GM18517 (cell line): ENCODE results near the gene FGFR4.
"Not testable (repeated sequence)": the region's sequence is repeated elsewhere in the genome, so short reads cannot be mapped to it uniquely, and the experiment has no call there.

Experiments
- ATAC-seq: cut with Tn5 transposase; IDR thresholded peaks from one replicate; pipeline ENCODE4 v1.9.1; 2021; ENCODE audit warnings: mild to moderate bottlenecking, moderate library complexity; ENCODE audit not compliant: unreplicated experiment

The FGFR4 gene

DNA sequence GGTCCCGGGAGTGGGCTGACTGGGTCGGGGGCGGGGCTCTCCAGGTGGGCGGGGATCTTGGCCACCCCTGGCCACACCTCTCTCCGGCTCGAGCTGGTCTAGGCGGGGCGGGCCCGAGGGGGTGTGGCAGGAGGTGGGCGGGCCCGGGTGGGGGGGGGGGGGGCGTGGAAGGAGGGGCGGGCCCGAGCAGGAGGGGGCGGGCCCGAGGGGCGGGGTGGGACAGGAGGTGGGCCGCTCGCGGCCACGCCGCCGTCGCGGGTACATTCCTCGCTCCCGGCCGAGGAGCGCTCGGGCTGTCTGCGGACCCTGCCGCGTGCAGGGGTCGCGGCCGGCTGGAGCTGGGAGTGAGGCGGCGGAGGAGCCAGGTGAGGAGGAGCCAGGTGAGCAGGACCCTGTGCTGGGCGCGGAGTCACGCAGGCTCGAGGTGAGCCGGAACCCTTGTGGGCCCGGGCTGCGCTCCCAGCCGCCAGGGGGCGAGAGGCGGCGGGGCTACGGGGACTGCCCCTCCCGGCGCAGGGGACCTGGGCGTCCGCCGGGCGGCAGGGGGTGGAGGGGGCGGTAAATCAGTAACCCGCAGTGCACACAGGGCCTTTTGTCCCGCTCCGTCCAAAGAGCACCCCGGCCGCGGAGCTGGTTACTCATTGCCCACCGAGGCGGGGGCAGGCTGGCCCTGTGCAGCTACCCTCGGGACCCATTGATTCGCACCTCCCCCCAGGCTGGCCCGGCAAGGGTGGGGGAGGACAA is at the start of gene FGFR4:
Gene FGFR4, plus strand, starts transcription at position 262 of the 744 bp plus-strand sequence. CDS start 2,688 bp downstream, outside the sequence.
- ATAC-seq, result peak; percentile 67

DNA sequence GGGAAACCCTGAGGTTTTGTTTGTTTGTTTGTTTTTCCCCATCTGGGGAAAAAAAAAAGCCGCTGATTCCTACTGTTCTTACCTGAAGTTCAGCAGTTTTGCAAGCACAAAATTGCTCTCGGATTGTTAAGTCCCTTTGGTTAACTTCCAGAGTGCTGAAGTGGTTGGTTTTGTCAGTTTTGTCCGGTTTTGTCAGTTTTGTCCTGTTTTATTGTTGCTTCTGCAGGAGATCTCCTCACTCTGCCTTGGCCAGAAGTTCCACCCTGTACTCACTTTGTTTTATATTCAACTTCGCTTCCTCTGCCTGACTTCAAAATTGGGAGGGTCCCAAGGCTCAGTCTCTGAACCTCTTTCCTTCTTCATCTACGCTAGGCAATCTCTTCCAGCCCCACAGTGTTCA is 49.8 kb upstream of the FGFR4 start:
- ATAC-seq, result no peak

DNA sequence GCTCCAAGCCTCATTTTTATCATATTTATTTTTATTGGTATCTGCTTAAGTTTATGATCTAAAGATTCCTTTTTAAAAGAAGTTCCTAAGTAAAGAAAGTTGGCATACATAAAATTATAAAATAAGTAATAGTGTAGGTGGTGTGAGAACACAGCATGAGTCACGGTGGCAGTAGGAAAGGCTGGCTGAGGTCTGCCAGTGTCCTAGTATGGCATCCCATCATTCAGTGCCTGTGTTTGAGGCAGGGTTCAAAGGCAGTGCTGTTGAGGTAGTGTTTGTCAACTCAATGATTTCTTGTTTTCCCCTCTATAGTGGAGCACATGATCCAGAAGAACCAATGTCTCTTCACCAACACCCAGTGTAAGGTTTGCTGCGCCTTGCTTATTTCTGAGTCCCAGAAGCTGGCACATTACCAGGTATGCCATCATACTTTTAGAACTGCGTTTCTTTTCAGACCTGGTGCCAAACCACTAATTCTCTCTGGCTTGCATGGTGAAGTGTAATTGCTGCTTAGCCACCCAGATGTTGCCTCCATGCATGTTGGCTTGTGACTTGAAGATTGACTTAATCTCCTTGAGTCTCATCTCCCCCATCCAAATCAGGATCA is 45.8 kb upstream of the FGFR4 start:
- ATAC-seq, result no peak

DNA sequence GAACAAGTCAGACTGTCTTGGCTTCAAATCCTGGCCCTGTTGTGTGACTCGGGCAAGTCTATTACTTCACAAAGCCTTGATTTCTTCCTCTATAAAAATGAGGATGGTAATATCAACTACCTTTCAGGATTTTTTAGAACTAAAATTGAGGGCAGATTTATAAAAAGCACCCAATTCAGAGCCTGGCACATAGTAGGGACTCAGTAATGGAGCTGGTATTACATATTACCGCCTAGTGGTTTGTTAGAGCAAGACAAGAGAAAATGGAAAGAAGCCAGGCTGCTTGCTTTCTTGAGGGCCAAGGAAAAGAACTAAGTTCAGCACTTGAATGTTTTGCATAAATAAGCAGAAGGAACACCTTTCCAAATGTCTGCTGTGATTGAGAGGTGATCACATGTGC is 44.8 kb upstream of the FGFR4 start:
- no peak for ATAC-seq

DNA sequence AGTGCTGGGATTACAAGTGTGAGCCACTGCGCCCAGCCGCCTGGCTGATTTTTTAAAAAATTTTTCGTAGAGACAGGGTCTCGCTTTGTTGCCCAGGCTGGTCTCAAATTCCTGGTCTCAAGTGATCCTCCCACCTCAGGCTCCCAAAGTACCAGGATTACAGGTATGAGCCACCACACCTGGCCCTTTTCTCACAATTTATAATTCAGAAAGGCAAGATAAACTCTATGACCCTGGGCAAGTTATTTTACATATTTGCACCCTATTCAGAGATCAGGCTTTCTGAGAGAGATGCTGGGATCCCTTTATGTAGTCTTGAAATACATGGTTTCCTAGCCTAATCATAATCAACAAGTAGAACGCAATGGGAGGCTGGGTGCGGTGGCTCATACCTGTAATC is 43.6 kb upstream of the FGFR4 start:
- no peak for ATAC-seq

DNA sequence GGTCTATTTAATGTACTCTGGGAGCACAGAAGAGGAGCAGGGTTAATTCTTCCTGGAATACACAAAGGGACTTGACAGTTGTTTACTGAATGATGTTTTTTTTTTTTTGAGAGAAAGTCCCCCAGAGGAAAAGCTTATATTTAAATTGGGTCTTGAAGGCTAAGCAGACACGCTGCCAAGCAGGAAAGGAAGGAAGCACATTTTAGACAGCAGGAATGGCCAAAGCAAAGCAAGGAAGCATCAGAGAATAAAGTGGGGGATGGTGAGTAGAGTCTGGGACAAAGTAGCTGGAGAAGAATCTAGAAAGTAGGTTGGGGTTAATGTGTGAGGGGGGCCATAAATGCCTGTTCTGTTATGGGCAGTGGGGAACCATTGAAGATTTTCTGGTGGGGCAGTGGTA is 42.8 kb upstream of the FGFR4 start:
- no peak for ATAC-seq

DNA sequence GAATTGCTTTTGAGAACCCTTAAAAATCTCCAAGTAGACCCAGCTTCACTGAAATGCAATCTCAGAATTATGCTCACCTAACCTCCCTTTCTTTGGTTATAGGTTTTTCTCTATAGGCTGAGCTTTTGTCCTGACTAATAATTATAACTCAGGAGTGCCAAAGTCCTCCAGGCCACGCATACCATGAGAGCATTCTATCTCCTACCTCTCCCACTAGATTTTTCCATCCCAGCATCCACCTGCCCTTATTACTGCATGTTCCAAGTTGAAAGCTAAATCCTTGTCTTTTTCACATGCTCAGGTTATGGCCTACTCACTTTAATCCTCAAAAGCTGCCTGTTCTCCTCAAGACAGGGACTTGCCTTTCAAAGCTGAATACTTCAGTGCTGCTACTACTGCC is 42.1 kb upstream of the FGFR4 start:
- no peak for ATAC-seq

DNA sequence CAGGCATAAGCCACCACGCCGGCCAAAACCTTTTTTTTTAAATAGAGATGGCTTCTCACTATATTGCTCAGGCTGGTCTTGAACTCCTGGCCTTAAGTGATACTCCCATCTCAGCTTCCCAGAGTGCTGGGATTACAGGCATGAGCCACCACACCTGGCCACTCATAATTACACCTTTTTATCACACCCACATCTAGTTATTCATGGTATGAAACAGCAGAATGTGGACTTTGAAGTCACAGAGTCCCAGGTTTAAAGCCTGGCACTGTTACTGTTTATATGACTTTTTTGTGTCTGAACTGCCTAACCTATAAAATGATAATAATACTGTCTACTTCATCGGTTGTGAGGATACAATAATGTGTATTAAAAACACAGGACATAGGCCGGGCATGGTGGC is 41.1 kb upstream of the FGFR4 start:
- no peak for ATAC-seq

DNA sequence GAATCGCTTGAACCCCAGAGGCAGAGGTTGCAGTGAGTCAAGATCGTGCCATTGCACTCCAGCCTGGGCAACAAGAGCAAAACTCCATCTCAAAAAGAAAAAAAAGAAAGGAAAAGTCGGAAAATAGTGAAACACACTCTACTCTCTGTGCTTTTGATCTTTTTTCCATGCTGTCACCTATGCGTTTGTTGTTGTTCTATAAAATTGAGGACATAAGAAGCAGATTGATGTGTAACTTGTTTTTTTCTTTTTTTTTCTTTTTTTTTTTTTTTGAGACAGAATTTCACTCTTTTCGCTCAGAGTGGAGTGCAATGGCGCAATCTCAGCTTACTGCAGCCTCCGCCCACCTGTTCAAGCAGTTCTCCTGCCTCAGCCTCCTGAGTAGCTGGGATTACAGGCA is 38.2 kb upstream of the FGFR4 start:
- not testable (repeated sequence) for ATAC-seq

DNA sequence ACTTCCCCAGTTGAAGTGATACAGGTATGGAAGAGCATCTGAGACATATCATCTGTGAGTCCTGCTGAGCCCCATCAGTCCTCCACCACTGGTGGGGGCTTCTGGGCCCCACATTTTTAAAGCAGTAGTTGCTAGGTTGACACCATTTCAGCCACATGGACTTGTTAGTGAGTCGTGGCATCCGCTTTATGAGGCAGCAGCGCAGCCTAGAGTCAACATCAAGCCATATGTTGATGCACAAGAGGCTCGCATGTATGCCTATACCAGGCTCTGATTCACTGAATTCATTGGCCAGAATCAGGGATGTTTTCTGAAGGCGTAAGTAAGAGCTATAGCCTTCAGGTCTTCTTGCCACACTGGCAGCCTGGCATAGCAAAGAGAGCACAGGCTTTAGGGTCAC is 37.4 kb upstream of the FGFR4 start:
- ATAC-seq, result no peak

DNA sequence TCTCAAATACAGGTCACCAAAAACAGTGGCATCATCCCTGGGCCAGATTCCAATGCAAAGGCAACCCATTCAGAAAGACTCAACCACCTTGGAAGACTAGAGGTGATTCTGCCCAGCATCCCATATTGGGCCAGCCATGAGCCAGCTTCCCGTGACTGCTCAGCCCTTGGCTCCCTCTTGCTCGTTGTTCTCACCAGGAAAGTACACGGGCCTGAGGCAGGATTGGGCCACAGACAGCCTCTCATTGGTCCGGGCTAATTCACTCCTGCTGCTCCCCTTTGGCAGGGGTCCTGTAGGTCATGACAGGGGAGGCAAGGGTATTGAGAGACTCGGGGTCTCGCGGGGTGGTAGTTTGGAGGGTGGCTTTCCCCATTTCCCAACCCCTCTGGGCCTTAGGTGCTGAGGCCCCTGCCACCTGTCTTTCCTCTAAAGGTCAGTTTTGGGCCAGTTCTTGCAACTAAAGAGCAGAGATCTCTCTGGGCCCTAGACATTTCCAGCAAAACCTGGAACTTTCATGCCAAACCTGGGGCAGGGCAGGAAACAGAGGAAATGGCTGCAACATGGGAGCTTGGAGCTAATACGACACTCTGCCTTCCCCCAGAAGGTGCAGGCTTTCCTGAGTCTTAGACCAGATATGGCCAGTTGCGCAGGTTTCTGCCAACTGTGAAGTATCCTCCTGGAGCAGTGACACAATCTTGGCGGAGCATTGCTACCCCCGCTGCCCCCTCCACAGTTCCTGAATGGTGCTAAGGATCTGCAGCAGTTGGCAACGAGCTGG is 22.0 kb upstream of the FGFR4 start:
- no peak for ATAC-seq

DNA sequence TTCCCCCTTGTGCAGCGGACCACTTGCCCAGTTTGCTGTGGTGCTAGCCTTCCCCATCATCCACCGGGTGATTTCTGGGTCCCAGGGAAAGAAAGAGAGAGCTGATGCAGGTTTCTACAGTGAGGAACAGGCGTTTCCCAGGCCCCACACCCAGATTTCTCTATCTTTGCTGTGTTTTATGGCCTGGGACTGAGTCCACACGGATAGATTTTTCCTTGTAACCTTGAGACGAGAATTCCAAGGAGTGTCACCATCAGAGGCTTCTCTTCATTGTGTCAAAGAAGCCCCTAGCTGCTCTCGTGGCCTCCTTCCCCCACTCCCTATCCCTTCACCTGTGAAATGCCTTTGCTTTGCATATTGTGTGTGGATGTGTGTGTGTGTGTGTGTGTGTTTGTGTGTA is 21.2 kb upstream of the FGFR4 start:
- ATAC-seq, result no peak

DNA sequence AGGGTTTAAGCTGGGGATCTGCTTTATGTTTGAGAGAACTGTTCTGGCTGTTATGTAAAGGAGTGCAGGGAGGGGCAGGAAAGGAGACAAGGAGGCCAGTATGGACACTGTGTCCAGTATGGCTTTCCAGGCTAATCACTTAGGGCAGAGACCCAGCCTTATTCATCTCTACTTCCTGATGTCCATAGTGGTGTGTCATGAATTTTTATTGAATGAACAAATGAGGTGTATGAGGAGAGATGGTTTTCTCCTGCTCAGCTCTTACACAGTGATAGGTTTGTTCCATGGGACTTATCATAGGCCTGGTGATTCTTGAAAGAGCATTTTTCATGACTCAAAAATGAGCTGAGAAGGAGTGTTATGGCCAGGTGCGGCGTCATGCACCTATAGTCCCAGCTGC is 20.5 kb upstream of the FGFR4 start:
- ATAC-seq, result no peak

DNA sequence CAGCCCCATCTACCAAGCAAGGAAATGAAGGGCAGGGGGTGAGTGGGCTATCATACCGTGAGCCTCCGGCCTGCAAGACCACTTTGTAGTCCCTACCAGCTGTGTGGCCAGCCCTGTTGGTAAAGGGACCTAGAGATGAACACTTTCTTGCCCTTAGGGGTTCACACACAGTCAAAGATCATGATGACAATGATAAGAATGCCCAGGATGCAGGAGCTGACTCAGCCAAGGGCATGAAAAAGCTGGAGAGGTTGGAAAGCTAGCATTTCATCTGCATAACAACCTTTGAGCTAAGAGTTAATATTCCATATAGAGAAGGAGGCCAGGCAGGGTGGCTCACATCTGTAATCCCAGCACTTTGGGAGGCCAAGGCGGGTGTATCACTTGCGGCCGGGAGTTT is 19.2 kb upstream of the FGFR4 start:
- no peak for ATAC-seq

DNA sequence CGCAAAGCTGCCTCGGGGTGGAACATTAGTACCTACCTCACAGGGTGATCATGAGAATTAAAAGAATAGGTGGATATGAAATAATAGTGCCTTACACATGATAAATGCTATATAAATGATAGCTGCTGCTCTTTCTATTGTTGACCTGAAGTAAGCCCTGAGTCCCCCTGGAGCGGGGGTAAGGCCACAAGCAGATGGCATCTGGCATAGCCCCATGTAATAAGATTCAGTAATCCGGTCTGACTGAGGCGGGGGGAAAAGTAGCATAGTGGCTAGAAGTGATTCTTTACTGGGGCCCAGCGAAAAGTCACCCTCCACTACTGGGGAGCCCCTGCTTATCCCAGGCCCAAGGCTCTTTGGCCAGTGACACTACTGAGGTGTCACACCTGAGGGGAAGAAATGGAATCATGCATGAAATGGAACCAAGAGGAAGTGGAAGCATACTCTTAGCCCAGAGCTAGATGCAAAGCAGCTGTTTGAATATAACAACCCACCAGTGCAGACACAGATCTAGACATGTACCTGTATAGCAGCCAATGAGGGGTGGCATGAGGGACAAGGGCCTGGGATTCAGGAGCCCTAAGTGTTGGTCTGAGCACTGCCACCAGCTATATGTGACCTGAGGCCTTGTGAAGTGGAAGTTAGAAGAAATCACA is 16.1 kb upstream of the FGFR4 start:
- ATAC-seq, result no peak

DNA sequence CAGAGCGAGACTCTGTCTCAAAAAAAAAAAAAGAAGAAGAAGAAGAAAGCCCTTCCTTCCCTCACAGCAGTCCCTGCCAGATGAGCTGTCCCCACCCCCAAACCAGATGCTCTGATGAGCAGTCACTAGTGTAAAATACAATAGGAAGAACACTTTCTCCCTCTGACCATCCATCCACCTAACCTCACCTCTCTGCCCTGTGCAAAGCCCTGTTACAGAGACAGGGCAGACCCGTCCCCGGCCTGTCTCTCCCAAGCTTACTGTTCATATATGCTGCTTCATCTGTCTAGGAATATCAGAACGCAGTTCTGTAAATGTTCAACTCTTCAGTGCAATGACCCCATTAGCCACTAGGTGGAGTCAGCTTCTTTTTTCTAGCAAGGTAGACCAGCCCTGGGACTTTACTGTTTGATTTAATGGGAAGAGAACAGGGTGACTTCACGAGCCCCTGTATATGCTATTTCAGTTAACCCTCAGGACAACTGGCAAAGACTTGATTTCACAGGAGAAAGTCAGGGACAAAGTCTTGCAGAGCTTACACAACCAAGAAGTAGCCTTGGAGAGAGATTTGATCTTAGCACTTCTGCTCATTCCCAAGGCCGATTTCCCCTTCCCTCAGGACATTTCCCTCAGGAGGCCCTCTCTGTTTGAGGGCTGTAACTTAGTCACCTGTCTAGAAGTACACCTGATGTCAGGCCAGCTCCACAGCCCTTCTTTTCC is 14.9 kb upstream of the FGFR4 start:
- ATAC-seq, result peak; percentile 76

DNA sequence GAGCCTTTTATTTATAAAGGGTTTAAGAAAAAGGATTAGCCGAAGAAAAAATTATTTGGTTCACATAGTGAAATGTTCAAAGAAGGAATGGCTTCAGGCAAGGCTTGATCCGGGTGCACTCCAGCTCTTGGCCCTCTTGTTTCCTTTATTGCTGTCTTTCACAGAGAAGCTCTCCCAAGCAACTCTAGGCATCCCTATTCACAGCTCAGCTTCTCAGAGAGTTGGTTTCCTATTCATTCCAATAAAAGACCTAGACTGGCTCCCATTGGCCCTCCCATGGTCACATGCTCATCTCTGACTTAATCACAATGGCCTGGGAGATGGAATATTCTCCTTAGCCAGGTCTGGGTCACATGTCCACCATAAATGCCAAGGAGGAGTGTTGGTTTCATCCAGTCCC is 9.4 kb upstream of the FGFR4 start:
- no peak for ATAC-seq

DNA sequence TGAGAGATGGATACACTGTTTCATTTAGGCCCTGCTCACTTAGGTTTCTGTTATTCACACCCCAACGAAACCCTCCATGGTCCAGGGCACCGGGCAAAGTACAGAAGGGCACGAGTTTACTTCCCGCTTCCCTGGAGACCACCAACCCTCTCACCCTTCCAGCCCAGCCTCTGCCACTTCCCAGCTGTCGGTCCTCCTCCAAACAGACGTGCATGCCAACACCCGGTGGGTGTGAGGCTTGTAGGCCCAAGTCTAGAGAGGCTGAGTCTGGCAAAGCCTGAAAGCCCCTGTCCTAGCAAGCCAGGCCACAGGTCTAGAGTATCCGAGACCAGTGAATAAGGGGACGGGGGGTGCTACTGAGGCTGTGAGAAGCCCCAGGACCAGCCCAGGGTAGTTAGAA is 7.1 kb upstream of the FGFR4 start:
- no peak for ATAC-seq

DNA sequence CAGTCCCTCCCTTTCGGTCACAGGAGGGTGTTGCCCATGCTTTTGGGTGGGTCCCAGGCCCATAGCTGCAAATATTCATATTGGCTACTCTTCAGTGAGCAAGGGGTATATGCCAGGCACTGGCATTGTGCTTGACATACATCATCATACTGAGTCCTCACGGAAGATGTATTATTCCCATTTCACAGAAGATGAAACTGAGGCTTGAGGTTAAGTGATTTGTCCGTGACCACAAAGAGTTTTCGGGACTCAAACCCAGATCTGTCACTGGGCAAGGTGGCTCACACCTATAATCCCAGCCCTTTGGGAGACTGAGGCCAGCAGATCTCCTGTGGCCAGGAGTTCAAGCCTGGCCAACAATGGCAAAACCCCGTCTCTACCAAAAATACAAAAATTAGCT is 6.5 kb upstream of the FGFR4 start:
- ATAC-seq, result no peak

DNA sequence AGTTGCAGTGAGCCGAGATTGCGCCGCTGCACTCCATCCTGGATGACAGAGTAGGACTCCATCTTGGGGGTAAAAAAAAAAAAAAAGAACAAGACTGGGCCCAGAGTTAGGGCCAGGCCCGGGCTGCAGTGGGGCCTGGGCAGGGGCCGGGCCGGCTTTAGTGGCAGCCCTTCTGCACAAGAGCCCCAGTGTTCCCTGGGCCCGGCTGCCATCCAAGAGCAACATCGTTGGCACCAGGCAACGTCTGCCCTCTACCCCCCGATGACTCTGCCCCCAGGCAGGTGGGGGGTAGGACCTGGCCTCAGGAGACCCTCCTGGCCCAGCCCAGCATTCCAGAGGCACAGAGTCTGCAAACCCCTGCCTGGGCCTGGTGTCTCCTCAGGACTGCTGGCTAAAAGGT is 4.9 kb upstream of the FGFR4 start:
- no peak for ATAC-seq

DNA sequence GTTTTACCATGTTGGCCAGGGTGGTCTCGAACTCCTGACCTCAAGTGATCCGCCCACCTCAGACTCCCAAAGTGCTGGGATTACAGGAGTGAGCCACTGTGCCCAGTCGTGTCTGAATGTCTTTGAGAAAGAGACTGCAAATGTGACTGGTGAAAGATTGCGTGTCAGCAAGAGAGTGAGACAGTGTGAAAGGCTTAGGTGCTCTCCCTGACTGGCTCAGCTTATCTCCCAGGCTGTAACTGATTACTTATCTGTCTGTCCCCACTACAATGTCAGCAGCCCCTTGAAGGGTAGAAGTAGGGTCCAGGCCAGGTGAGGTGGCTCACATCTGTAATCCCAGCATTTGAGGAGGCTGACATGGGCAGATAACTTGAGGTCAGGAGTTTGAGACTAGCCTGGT is 3.4 kb upstream of the FGFR4 start:
- ATAC-seq, result no peak
